K562 (cell line): ENCODE results near the gene VSIG4. TPM values are rescaled to one million over a fixed set of nuclear protein-coding genes. Genes with fewer than 3 reads are reported as not detected.

Experiments used
- ATF3 ChIP-seq, 2 experiments: fragments of 450-650 bp in 1 of 2; sonication (generic) in 1 of 2; formaldehyde crosslinking in 1 of 2; IDR thresholded peaks in 1 of 2; conservative IDR thresholded peaks in 1 of 2; 2 replicates each; pipeline versions ENCODE4 v1.6.1 to v1.8.1; 2016 to 2023; ENCODE audit warnings: mild to moderate bottlenecking in 2 of 2, moderate library complexity in 2 of 2, inconsistent platforms in 1 of 2, missing genetic modification reagents in 1 of 2
- ATF4 ChIP-seq: fragments of 450-650 bp; formaldehyde crosslinking; IDR thresholded peaks from 2 replicates; pipeline ENCODE4 v1.4.0; 2022; ENCODE audit warnings: mild to moderate bottlenecking, moderate library complexity
- CHAMP1 ChIP-seq: fragments of 450-650 bp; IDR thresholded peaks from 2 replicates; pipeline ENCODE4 v1.6.1; 2016; ENCODE audit warnings: mild to moderate bottlenecking
- LEF1 ChIP-seq: fragments of 450-650 bp; IDR thresholded peaks from 2 replicates; pipeline ENCODE4 v1.6.1; 2016; ENCODE audit warnings: mild to moderate bottlenecking
- MEIS2 ChIP-seq: fragments of 450-650 bp; IDR thresholded peaks from 2 replicates; pipeline ENCODE4 v1.6.1; 2014; ENCODE audit warnings: mild to moderate bottlenecking; ENCODE audit not compliant: partially characterized antibody
- THAP7 ChIP-seq: fragments of 250-450 bp; sonication (Bioruptor Pico); IDR thresholded peaks from 2 replicates; pipeline ENCODE4 v1.5.0; 2021
- ZFX ChIP-seq: sonication (generic); formaldehyde crosslinking; IDR thresholded peaks from 2 replicates; pipeline ENCODE4 v1.8.0; 2022; ENCODE audit warnings: mild to moderate bottlenecking, missing genetic modification reagents, moderate library complexity
- ZNF764 ChIP-seq: fragments of 250-450 bp; sonication (Bioruptor Pico); IDR thresholded peaks from 2 replicates; pipeline ENCODE4 v1.4.0; 2020; ENCODE audit warnings: low read depth, mild to moderate bottlenecking, moderate library complexity
- polyA plus RNA-seq, 8 experiments: library from polyadenylated mRNA; depleted of rRNA in 4 of 8; stranded (reverse) in 5 of 8; unstranded in 3 of 8; fragments of >200 nt; fragmentation: Nextera tagmentation in 2 of 8; fragmentation: Illumina TruSeq in 1 of 8; extraction: Ambion mirVana in 2 of 8; extraction: Trizol in 1 of 8; gene quantifications; 2 replicates each; pipeline versions ENCODE4 v1.2.1 to v1.2.3, GENCODE V29; 2011 to 2014; ENCODE audit warnings: inconsistent platforms in 1 of 8, missing spikeins in 1 of 8
- total RNA-seq, 7 experiments: library from RNA; depleted of rRNA in 6 of 7; stranded (reverse); fragments of >200 nt in 6 of 7; fragmentation: Illumina TruSeq in 2 of 7; extraction: Trizol in 2 of 7; gene quantifications; 2 replicates each; pipeline versions ENCODE4 v1.2.1 to v1.2.3, GENCODE V29; 2011 to 2021; ENCODE audit warnings: low replicate concordance in 1 of 7
- TF ChIP-seq, protein P1 (sequence below): fragments of 450-650 bp; IDR thresholded peaks from 2 replicates; pipeline ENCODE4 v1.6.1; 2016; ENCODE audit warnings: mild to moderate bottlenecking, moderate library complexity

Gene VSIG4
- total and polyA plus RNA-seq, 9 of the 15 experiments (the other 6 are each of a cell fraction or from before 2014, with no cell fraction given), result 0.22 to 1.6 (median 0.46) TPM; not detected in 1

DNA sequence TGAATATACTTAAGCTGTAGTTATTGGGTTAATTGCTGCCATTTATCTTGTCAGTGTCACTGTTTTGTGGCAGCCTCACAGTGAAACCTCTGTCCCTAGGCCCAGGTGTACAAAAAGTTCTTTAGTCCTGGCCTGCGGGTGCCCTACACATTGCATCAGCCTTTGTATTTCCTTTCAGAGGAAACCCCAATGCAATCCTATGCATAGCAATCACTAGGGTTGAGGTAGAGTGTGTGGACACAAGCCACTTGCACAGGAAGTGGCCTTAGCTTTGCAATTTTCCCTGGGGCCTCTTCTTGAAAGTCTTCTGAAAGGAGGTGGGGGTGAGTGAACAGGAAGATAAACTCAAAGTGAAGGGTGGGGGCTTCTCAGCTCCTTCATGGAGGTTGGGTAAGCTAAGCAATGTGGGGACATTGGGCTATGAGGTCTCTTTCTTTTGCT is 27.8 kb downstream of the VSIG4 start (continued):
- TF ChIP-seq LEF1, result no peak; the same call in 1 of the 2 replicates
- TF ChIP-seq ZNF764 (CRISPR knock-in tag), result no peak
- no peak for TF ChIP-seq CHAMP1
- TF ChIP-seq ZFX (CRISPR knock-in tag), result no peak
- TF ChIP-seq THAP7 (CRISPR knock-in tag), result no peak
- TF ChIP-seq, protein P1, sequence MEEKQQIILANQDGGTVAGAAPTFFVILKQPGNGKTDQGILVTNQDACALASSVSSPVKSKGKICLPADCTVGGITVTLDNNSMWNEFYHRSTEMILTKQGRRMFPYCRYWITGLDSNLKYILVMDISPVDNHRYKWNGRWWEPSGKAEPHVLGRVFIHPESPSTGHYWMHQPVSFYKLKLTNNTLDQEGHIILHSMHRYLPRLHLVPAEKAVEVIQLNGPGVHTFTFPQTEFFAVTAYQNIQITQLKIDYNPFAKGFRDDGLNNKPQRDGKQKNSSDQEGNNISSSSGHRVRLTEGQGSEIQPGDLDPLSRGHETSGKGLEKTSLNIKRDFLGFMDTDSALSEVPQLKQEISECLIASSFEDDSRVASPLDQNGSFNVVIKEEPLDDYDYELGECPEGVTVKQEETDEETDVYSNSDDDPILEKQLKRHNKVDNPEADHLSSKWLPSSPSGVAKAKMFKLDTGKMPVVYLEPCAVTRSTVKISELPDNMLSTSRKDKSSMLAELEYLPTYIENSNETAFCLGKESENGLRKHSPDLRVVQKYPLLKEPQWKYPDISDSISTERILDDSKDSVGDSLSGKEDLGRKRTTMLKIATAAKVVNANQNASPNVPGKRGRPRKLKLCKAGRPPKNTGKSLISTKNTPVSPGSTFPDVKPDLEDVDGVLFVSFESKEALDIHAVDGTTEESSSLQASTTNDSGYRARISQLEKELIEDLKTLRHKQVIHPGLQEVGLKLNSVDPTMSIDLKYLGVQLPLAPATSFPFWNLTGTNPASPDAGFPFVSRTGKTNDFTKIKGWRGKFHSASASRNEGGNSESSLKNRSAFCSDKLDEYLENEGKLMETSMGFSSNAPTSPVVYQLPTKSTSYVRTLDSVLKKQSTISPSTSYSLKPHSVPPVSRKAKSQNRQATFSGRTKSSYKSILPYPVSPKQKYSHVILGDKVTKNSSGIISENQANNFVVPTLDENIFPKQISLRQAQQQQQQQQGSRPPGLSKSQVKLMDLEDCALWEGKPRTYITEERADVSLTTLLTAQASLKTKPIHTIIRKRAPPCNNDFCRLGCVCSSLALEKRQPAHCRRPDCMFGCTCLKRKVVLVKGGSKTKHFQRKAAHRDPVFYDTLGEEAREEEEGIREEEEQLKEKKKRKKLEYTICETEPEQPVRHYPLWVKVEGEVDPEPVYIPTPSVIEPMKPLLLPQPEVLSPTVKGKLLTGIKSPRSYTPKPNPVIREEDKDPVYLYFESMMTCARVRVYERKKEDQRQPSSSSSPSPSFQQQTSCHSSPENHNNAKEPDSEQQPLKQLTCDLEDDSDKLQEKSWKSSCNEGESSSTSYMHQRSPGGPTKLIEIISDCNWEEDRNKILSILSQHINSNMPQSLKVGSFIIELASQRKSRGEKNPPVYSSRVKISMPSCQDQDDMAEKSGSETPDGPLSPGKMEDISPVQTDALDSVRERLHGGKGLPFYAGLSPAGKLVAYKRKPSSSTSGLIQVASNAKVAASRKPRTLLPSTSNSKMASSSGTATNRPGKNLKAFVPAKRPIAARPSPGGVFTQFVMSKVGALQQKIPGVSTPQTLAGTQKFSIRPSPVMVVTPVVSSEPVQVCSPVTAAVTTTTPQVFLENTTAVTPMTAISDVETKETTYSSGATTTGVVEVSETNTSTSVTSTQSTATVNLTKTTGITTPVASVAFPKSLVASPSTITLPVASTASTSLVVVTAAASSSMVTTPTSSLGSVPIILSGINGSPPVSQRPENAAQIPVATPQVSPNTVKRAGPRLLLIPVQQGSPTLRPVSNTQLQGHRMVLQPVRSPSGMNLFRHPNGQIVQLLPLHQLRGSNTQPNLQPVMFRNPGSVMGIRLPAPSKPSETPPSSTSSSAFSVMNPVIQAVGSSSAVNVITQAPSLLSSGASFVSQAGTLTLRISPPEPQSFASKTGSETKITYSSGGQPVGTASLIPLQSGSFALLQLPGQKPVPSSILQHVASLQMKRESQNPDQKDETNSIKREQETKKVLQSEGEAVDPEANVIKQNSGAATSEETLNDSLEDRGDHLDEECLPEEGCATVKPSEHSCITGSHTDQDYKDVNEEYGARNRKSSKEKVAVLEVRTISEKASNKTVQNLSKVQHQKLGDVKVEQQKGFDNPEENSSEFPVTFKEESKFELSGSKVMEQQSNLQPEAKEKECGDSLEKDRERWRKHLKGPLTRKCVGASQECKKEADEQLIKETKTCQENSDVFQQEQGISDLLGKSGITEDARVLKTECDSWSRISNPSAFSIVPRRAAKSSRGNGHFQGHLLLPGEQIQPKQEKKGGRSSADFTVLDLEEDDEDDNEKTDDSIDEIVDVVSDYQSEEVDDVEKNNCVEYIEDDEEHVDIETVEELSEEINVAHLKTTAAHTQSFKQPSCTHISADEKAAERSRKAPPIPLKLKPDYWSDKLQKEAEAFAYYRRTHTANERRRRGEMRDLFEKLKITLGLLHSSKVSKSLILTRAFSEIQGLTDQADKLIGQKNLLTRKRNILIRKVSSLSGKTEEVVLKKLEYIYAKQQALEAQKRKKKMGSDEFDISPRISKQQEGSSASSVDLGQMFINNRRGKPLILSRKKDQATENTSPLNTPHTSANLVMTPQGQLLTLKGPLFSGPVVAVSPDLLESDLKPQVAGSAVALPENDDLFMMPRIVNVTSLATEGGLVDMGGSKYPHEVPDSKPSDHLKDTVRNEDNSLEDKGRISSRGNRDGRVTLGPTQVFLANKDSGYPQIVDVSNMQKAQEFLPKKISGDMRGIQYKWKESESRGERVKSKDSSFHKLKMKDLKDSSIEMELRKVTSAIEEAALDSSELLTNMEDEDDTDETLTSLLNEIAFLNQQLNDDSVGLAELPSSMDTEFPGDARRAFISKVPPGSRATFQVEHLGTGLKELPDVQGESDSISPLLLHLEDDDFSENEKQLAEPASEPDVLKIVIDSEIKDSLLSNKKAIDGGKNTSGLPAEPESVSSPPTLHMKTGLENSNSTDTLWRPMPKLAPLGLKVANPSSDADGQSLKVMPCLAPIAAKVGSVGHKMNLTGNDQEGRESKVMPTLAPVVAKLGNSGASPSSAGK, result peak; percentile 13; the same call in 1 of the 2 replicates
- TF ChIP-seq MEIS2, result peak; percentile 86
- TF ChIP-seq ATF4 (CRISPR knock-in tag), result peak; percentile 93
- peak; percentile 89 for TF ChIP-seq ATF3 (IDR thresholded peaks at IDR 0.05)
- TF ChIP-seq ATF3 (CRISPR knock-in tag; conservative IDR thresholded peaks at IDR 0.05), result no peak
